Hepatic stellate cell (primary cell): Measurements from ENCODE around the gene AP3M1.
A peak's percentile ranks its signal among the peaks of the same experiment; 100 is the strongest.
"Not testable (repeated sequence)": the region's sequence is repeated elsewhere in the genome, so short reads cannot be mapped to it uniquely, and the experiment has no call there.

Source experiments
- DNase-seq: peaks from one replicate; pipeline ENCODE4 v3.0.0; 2011; ENCODE audit warnings: low spot score

AP3M1 gene, protein sequence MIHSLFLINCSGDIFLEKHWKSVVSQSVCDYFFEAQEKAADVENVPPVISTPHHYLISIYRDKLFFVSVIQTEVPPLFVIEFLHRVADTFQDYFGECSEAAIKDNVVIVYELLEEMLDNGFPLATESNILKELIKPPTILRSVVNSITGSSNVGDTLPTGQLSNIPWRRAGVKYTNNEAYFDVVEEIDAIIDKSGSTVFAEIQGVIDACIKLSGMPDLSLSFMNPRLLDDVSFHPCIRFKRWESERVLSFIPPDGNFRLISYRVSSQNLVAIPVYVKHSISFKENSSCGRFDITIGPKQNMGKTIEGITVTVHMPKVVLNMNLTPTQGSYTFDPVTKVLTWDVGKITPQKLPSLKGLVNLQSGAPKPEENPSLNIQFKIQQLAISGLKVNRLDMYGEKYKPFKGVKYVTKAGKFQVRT

DNA sequence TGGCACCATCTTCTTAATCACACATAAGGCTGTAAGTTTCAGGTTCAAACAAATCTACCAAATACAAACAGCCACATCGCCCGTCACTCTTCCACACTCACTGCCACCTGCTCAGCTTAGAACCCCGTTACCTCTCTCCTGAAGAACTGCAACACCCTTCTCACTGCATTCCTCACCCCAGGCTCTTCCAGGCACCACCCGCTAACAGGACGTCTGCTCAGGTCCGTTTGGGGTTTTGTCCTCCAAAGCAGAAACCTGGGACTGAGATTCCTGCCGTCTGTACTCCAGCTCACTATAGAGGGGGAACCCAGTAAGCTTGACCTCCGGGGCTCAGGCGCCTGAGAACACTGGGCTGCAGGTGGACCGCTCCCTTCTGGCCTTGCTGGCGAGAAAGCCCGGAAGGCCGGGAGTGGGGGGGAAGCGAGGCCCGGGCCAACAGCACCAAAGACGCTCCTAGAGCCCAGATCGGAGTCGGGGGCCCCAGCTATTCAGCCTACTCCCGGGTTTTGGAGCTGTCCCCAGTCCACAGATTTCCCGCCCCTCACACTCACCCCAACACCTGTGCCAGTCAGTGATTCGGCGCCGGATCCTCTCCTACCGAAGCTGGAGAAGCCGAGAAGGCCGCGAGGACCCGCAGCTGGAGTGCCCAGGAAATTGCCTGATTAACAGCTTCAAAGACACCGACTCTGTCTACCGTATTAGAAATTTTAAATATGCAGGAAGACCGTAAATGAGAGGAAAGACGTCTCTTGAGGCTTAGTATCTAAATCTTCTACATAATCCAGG, at the start of gene AP3M1:
TSS of gene AP3M1 (minus strand) at position 625 of the 786 bp plus-strand sequence. CDS start 12,449 bp downstream, outside the sequence.
- peak; percentile 86 for DNase-seq

DNA sequence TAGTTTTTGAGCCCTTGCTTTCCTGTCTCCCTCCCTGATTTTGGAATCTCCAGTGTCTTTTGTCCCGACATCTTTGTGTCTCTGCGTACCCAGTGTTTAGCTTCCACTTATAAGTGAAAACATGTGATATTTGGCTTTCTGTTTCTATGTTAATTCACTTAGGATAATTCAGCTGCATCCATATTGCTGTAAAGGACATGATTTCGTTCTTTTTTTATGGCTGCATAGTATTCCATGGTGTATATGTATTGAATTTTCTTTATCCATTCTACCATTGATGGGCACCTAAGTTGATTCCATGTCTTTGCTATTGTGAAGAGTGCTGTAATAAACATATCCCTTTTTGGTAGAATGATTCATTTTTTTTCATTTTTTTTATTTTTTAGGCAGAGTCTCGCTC, 48.7 kb upstream of the AP3M1 start:
- no peak for DNase-seq

DNA sequence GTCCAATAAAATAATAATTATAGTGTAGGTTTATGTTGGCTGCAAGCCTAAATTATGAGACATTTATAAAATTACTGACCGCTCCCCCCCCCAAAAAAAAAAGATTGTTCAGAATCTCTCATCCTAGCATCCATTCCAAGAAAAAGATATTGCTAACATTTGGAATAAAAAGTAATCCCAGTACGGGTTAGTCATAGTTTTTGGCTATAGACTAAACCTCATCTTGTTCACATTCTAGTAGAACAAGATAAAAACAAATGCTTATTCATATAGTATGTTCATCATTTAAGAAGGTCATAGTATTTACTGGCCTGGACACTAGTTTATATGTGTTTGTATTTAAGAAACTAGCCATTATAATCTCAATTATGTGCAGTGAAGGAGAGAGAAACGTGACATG, 44.4 kb upstream of the AP3M1 start:
- DNase-seq: peak; percentile 17

DNA sequence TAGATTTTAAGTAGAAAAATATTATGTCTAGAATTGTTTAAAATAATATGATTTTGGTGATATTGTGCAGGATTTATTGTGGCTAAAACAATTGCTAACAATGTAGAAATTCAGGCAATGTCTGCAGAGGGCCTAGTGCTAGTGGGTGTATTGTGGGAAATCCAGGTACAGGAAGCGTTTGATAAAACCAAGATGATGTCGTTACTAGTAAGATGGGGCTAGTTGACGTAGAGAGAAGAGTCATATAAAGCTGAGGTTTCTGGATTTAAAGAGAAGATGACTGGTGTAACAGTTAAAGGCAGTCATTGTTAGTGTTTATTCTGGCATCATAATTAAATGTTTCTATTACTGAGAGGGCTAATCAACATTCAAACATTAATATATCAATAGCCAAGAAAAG, 43.9 kb upstream of the AP3M1 start:
- DNase-seq: no peak

DNA sequence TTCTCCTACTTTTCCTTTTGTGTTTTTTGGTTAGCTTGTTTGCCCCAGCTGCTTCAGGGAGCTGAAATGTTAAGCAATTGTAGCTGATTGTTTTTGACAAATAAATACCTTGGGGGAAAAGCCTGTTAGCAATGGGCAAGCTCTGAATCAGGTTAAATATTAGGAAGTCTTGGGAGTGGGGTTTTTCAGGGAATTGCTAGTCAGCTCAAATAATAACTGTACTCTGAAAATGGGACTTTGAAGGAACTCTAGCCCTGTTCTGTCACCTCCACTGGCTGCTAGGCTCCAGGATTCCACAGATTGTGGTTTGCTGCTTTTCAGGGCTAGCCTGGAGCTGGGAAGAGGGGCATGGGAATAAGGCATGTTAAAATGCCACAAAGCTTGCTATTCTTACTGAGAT, 39.9 kb upstream of the AP3M1 start:
- peak; percentile 38 for DNase-seq

DNA sequence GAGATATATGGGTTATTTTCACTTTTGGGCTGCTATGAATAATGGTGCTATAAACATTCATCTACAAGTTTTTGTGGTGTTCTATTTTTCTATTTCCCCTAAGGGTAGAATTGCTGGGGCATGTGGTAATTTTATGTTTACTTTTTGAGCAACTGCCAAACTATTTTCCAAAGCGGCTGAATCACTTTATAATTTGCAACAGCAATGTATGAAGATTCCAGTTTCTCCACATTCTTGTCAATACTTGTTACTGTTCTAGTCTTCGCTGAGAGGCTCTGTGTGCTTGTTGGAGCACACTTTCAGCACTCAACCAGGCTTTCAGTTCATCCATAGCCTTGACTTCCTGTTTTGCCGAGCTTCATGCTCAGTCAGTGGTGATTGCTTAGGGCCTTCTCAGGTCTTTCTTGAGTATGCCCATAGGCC, 39.4 kb upstream of the AP3M1 start:
- peak; percentile 29 for DNase-seq

DNA sequence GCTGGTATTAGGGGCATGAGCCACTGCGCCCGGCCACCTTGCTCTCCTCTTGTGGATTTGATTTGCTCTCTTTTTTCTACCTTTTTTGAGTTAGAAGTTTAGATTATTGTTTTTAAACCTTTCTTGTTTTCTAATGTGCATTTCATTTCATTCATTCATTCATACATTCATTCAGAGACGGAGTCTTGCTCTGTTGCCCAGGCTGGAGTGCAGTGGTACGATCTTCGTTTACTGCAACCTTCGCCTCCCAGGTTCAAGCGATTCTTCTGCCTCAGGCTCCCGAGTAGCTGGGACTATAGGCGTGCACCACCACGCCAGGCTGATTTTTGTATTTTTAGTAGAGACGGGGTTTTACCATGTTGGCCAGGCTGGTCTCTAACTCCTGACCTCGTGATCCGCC, 38.0 kb upstream of the AP3M1 start:
- not testable (repeated sequence) for DNase-seq

DNA sequence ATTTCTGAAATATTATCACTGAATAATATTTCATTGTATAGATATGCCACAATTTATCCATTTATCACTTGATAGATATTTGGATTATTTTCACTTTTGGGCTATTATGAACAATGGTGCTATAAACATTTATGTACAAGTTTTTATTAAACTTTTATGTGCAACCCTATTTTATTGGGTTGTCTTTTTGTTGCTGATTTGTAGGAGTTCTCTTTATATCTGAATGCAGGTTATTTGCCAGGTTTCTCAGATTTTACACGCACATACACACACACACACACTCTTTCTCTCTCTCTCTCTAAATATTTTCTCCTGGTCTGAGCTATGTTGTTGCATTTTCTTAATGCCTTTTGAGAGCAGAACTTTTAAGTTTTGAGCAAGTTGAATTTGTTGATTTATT, 36.6 kb upstream of the AP3M1 start:
- no peak for DNase-seq

DNA sequence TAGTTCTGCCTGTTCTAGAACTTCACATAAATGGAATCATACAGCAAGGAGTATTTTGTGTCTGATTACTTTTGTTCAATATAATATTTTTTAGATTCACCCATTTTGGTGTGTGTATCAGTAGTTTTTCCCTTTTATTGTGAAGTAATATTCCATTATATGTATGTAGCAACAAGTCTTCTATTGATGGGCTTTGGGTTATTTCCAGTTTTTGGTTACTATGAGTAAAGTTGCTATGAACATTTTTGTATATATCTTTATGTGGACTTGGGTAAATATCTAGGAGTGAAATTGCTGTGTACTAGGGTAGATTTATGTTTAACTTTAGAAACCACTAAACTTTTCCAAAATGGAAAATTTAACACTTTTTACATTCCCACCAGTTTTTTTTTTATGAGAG, 36.0 kb upstream of the AP3M1 start:
- DNase-seq: no peak

DNA sequence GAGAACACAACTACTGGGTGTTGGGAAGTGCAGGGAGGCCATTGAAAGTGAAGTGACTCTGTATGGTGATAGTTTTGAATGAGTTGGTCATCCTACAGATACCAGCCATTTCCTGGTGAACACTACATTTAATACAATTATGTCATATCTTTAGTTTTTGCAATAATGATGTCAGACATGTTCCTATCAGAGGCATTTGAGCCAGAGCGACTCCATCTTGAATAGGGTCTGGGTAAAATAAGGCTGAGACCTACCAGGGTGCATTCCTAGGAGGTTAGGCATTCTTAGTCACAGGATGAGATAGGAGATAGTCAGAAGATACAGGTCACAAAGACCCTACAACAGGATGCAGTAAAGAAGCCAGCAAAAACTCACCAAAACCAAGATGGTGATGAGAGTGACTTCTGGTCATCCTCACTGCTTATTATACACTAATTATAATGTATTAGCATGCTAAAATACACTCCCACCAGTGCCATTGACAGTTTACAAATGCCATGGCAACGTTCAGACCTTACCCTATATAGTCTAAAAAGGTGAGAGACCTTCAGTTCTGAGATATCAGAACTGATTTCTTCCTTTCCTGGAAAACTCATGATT, 28.6 kb upstream of the AP3M1 start:
- DNase-seq: no peak

DNA sequence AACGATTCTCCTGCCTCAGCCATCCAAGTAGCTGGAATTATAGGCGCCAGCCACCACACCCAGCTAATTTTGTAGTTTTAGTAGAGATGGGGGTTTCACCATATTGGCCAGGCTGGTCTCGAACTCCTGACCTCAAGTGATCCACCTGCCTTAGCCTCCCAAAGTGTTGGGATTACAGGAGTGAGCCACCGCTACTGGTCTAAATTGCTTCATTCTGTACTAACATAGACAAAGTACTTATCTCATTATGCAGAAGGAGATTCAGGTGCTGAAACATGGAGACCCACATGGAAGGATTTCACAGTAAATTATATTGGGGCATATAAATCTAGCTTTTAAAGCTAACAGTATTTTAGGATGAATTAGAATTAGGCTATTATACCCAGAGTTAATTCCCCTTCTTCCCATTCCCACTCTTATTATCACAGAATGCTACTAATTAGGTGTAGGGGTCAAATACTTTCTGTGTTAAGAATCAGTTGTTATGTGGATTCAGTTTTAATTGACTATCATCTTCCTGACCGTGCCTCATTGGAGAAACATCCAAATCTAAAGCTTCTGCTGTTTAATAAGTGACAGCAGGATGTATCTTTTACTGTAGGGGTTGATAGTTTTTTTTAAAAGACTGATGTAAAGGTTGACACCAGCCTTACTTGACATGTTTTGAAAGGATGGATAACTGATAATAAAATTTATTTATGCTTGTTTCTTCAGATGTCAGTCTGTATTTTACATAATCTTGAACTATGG, 27.6 kb upstream of the AP3M1 start:
- no peak for DNase-seq

DNA sequence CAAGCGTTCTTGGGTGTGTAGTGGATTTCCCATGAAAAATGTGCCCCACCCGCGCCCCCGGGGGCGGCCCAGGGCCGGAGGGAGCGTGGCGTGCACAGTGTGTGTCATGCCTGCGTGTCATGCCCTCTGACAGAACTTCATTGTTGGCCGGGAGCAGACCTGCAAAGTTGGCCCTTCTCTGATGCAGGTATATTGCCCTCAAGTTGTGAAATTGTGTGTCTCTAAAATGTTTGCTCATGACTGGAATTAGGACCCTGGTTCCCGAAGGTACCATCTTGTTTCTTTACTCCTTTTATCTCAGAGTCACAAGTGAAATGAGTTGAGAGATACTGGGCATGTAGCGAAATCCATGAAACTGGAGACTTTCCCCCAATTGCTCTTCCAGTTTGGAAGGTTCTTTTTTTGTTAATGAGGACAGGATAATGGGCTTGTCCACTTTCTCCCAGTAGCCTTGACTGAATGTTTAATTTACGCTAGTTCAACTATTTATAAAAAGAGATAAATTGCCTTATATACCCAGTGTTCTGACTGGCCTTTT, 26.6 kb upstream of the AP3M1 start:
- peak; percentile 48 for DNase-seq

DNA sequence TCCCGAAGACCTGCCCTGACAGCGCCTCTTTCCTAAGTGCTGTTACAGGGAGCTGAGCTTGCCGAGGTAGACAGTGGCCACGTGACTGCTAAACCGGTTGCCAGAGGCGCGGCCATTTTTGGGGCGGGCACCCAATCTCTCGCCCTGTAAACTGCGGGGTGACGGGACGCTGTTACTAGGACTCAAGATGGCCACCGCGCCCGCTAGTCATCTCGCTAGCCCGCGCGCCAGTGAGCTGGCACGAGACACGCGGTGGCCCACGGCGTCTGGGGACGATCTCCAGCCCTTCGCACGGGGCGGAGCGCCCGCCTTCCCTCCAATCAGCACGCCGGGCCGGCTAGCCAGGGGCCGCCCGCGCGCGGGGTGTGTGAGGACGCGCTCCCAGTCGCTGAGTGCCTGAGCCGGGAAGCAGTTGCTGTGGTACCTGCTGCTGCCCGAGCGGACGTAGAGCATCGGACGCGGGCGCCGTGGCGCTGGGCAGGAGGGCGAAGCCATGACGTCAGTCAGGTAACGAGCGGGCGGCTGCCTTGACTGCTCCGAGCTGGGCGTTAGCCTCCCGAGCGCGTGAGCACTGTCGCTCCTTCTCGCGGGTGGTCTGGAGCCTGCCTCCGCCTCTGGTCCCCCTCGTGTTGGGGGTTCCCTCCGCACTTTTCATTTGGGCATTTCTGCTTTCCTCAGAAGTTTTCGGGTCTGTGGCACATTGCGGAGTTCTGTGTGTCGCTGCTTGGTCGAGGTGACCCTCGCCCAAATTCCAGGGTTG, 25.9 kb upstream of the AP3M1 start:
- DNase-seq: peak; percentile 95

DNA sequence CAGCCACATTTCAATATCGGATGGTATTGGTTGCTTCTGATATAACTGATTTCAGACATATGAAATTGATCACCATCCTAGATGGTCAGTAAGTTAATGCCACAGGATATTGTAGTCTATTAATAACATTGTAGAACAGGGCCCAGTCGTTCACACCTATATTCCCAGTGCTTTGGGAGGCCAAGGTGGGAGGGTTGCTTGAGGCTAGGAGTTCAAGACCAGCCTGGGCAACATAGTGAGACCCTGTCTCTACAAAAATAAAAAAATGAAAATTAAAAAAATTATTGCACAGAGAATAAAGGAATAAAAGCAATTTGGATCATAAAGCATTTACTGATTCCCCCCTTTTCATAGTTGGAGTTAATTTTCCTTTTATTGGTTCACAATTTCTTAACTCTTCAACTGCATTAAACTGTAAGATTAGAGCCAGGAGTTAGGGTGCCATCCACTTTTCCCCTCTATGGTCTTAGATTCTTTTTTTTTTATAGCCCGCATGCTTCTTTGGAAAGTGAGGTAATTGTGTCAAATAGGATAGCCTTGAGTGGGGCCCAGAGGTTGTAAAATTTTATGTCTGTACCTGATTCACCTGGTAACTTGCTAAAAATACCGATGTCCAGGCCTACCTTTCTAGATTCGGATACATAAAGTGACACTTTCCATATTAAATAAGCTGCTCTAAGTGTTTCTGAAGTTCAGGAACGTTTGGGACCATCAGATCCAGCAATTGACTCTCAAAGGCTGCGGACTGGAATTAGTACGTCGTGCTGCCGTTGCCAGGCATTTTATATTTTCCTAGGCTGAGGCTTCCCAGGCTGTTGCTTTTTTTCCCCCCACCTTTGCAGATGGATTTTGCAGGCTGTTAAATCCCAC, 25.1 kb upstream of the AP3M1 start:
- no peak for DNase-seq

DNA sequence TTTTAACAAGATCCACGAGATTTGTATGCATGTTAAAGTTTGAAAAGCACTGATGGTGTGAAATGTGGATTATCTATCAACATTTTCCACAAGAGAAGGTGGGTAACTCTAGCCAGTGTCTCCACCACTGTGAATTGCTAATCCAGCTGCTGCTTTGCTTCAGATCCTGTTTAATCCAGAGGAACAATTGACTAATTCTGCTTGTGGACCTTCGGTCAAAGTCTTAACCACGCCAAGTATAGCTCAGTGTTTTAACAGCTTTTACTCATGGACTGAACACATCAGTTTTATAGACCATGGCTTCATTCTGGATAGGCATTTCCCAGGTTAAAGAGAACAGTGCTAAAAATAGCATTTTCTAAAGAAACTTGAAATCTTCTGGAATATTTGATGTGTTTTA, 23.9 kb upstream of the AP3M1 start:
- no peak for DNase-seq

DNA sequence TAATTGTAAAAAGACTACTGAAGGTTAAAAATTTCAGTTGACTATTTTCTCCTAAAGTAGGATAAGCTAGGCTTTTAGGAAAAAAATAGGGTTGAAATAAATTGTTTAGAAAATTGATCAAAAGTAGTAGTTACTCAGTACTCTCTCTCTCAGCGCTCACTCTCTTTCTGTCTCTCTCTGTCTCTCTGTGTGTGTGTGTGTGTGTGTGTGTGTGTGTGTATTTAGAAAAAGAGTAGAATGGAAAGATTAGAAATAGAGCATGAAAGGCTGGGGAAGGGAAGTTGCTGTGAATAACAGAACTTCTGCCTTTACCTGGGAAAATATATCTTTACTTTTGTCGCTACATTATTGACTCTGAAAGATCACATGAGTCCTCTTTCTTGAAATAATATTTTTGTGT, 21.0 kb upstream of the AP3M1 start:
- no peak for DNase-seq

DNA sequence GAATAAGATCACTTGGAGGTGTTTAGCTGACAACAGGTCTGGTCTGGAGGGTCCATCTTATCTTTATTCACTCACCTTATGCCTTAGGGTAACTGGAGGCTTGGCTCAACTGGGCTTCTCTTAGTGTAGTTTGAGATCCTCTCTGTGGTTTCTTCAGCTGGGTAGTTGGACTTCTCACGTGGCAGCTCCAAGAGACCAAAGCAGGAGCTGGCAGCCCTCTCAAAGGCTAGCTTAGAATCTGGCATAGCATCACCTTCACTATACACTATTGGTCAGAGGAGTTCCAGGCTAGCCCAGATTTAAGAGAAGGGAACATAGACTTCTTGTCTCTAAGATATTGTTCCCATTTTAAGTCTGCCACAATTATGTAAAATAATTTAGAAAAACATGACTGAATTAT, 16.8 kb upstream of the AP3M1 start:
- no peak for DNase-seq

DNA sequence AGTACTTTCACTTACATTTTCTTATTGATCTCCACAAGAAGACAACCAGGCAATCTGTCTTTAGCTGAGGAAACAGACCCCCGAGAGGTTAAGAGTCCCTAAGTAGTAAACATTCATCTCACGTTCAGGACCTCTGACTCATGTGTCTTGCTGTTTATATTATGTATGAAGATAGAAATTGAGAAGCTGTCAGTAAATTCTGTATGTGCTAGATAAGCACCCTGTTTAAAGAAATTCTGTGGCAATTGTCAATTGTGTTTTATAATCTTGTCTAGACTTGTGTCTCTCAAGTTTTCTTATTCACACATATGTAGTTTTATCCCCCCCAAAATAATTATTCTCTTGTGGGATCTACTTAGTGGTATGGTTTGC, 14.9 kb upstream of the AP3M1 start:
- no peak for DNase-seq

DNA sequence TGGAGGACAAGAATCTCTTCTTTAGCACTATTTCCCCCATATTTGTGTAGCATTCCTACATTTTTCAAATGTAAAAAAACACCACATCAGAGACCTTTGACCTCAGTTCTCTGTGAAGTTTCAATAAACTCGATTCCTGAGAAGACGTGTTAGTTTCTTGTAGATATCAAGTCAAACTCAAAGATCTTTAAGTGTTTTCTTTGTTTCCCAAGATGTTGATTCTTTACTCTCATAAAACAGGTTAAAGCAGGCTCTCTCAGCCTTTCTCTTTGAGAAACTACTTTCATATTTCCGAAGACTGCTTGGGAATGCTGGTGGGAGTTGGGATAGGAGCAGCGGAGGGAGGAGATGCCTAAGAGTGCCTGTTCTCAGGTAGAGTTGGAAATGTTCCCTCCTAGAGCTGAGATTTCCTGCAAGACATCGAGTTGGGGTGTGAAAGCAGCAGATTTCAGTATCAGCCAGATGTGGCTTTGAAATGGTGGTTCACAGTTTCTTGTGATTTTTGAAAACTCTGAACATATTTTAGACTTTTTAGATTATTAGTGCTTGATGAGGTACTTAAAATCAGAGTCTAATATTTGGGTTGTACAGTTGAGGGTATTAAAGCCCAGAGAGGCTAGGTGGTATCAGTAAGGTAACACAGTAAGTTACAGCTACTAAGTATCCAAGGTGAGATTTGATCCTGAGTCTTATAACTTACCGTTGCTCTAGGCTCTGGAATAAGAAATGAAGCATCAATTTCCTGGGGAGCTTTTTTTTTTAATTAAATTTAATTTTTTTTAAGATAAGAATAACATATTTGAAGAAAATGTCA, 14.3 kb upstream of the AP3M1 start:
- no peak for DNase-seq
